HG03469 (cell line): Measurements from ENCODE around the gene LRIG3.
A peak's percentile ranks its signal among the peaks of the same experiment; 100 is the strongest.
"Not testable (repeated sequence)": the region's sequence is repeated elsewhere in the genome, so short reads cannot be mapped to it uniquely, and the experiment has no call there.

ENCODE experiments used
- ATAC-seq: cut with Tn5 transposase; IDR thresholded peaks from one replicate; pipeline ENCODE4 v1.9.1; 2021; ENCODE audit warnings: mild to moderate bottlenecking, moderate library complexity, moderate number of reproducible peaks; ENCODE audit not compliant: unreplicated experiment

LRIG3 gene, protein sequence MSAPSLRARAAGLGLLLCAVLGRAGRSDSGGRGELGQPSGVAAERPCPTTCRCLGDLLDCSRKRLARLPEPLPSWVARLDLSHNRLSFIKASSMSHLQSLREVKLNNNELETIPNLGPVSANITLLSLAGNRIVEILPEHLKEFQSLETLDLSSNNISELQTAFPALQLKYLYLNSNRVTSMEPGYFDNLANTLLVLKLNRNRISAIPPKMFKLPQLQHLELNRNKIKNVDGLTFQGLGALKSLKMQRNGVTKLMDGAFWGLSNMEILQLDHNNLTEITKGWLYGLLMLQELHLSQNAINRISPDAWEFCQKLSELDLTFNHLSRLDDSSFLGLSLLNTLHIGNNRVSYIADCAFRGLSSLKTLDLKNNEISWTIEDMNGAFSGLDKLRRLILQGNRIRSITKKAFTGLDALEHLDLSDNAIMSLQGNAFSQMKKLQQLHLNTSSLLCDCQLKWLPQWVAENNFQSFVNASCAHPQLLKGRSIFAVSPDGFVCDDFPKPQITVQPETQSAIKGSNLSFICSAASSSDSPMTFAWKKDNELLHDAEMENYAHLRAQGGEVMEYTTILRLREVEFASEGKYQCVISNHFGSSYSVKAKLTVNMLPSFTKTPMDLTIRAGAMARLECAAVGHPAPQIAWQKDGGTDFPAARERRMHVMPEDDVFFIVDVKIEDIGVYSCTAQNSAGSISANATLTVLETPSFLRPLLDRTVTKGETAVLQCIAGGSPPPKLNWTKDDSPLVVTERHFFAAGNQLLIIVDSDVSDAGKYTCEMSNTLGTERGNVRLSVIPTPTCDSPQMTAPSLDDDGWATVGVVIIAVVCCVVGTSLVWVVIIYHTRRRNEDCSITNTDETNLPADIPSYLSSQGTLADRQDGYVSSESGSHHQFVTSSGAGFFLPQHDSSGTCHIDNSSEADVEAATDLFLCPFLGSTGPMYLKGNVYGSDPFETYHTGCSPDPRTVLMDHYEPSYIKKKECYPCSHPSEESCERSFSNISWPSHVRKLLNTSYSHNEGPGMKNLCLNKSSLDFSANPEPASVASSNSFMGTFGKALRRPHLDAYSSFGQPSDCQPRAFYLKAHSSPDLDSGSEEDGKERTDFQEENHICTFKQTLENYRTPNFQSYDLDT

DNA sequence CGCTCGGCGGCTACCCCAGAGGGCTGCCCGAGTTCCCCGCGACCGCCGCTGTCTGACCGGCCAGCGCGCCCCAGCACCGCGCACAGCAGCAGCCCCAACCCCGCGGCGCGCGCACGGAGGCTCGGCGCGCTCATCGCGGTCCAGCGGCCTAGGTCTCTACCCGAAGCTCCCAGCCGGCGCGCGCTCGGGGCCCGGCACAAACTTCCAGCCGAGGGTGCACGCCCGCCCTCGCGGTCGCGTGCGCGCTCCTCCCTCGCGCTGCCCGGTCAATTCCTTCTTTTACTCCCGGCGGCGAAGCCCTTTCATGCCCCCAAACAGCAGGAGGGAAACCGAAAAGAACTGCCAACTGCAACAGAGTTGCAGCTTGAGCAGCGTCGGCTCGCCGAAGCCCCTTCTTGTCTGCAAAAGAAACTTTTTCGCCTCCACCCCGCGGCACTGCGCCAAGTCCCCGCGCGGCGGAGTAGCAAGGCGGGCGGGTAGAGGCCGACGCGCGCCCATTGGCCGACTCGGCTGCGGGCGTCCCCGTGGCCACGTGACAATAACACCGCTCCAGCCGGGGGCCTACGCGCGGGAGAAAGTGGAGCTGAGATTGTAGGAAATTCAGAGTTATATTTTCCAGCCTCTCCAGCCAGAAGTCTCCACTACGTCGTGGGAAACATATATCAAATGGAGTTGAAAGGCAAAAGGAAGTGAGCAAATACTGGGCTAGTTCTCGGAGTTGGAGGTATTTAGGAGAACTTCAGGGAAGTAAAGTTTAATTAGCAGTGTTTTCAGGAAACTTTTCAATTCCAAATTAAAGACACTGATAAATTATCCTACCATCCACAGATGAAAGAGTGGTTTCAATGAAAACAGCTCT, at the start of gene LRIG3:
LRIG3 (minus strand) TSS at position 403 of the 859 bp plus-strand sequence; CDS start at position 134, 269 bp downstream.
- ATAC-seq = peak; percentile 66

DNA sequence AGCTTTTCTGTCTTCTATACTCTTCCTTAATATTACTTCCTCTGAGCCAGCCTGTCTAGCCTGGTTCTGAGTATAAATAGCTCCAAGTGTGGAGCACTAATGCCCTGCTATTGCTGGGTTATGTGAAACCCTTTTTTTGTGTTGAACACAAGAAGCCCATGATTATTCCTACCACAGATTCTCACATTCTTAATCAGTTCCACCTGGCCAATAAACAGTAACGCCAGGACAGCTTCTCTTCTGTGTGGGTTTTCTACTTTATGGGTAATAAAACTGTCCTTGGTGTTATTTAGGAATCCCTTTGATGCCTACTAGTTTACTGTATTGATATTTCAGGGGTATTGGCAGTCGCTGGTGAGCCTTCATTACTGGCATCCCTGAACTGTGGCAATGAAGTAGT, 48.9 kb upstream of the LRIG3 start:
- no peak for ATAC-seq

DNA sequence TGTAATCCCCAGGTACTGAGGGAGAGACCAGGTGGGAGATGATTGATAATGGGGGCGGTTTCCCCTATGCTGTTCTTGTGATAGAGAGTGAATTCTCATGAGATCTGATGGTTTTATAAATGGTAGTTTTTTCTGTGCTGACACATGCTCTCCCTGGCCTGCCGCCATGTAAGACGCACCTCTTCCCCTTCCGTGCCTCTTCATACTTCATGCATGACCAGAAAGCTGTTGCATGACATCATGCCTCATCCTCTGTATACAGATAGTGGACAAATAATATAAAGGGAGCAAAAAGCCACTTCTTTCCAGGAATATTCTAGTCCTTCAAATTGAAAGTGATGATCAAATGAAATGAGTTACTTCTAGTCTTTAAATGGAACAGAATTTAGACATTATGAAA, 47.3 kb upstream of the LRIG3 start:
- ATAC-seq = no peak

DNA sequence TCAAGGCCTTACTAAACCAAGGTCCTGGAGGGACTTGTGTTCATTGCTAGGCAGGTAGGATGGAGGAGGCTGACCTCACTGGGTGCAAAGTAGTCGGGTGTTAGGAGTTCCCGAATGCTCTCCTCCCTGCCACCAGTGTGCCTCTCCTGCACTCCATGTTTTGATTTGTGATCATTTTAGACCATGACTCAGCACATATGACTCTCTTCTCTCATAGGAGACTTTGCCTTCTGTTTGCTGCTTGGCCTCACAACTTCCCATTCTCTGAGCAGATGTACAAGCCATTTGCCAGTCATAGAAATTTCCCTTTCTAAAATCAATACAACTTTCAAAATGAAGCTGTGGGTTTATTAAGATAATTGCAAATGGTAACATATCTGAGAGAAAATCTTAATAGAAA, 46.6 kb upstream of the LRIG3 start:
- no peak for ATAC-seq

DNA sequence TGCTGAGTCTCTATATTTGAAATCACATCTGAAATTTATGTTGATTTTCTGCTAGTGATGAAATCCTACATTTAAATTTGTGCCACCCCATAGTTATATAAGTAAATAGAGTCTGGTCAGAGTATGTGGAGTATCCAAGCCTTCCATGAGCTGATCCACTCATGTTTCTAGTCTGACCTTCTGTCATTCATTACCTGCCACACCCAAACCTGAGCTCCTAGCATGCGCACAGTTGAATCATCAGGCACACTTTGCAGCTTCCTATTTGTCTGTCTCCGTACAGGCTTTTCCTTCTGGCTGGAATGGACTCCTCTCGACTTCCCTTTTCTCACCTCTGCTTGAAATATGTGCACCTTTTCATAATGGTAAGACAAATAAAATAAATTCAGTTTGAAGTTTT, 45.3 kb upstream of the LRIG3 start:
- ATAC-seq = no peak

DNA sequence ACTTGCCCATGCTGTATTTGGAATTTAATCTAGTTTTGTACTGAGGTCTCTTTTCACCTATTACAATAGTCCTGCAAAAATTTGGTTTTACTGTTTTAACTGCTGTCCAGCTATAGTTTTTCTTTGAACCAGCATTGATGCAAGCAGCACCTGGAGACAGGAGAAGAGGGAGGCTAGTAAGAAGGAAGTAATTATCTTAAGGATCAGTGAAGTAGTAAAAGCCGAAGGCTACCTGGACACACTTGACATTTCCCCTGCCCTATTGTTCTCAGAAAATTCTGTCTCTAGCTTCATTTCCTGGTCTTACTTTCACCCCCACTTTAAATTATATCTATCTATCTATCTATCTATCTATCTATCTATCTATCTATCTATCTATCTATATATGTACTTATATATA, 43.5 kb upstream of the LRIG3 start:
- ATAC-seq = no peak

DNA sequence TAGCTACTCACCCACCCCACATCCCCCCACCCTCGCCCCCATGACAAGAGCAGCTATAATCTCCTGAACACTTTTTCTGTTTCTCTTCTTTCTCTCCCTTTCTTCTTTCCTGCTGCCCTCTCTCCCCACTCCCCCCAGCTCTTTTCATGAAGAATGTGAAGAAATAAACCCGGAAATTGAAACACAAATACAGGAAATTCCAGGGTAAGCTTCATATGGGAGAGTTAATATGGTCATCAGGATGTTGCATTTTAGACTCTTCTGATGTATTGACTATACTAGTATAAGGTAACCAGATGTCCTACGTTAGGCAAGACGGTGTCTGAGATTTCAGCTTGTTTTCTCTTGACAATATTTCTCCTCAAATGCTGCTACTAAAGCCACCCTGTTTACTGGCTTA, 41.6 kb upstream of the LRIG3 start:
- ATAC-seq = no peak

DNA sequence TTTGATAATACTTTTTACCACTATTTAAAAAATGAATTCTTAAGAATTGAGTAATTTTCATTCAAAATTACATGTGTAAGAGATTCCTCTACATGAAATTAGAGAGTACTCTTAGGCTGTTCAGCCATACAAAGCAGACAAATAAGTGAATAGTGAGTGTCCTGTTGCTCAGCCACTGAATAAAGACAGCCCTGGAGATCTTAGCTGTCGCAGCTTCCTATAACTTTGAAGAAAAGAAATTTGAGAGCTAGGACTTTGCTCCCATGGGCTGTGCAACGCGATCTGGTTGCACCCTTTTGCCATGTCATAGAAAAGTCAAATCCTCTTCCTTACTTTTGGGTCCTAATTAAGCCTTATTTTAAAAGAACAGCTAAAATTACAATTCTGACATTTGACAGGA, 40.9 kb upstream of the LRIG3 start:
- no peak for ATAC-seq

DNA sequence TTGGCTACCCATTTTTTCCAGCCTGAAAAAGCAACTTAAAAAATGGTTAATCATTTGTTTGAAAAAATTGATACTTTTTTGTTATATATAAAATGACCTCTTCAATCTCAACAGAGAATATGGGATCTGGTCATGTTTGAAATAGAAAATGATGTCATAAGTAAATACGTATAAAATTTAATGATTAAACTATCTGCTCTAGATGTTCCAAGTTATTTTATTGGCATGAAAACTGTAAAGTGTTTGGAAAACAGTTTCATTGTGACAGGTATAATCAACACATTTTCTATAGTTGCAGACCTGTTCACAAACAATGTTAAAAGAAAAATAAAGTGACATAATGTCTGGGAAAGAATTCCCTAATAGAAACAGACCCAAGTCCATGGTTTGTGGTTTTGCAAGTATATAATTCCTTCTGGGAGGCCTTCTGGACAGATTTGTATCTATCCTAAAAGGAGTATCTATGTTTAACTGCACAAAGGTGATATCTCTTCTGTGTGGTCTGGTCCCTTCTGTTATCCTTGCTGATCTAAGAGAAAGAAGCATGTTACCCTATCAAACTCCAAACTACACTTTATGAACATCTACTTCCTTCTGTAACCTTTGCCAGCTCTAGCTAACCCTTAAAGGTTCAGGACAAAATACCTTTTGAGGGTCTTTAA, 39.5 kb upstream of the LRIG3 start:
- no peak for ATAC-seq

DNA sequence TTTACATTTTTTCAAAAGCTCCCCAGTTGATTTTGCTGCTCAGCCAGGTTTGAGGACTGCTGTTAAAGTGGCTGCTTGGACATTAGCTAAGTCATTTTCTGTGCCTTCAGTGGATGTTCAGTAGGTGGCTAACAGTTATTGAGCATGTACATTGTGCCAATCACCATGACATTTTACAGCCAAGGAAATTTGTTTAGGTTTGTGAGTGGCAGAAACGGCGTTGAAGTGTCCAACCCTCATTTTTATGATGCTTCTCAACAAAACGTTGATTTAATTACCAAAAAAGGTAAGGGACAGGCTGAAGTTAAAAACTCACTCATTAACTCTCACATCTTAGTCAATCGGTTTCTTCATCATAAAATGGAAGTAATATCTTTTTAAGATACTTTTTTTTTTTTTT, 37.0 kb upstream of the LRIG3 start:
- ATAC-seq = no peak

DNA sequence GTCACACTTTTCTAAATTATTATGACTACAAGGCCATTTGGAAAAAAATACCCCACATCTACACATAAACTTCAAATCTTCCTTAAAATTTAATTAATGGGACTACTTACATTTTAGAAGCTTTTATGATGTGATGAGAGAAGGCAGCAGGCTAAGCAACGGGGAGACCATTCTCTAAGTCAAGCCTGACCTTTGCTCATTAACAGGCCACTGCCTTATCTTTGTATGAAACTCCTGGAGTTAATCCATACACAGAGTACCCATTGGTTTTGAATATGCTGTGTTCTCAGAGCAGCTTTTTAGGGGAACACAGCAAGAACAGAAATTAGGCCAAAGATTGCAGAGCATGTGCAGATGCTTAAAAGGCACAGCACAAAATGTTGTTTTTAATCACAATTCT, 35.5 kb upstream of the LRIG3 start:
- ATAC-seq = no peak

DNA sequence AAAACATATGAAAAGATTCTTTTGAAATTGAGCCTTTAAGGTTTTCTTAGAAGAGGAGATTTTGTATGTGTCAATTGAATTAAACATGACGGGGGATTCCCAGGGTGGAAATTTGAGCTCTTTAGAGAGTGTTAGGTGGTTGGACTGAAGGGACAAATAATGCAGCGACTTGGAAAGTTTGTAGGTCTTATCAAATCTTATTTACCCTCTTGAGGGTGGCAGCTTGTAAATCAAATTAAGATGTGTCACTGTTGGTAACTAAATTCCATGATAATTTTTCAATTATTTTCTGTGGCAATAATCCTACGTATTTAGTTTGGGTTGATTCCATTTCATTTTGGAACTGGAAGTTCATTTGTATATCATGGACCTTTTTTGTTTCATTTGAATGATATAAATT, 33.7 kb upstream of the LRIG3 start:
- no peak for ATAC-seq

DNA sequence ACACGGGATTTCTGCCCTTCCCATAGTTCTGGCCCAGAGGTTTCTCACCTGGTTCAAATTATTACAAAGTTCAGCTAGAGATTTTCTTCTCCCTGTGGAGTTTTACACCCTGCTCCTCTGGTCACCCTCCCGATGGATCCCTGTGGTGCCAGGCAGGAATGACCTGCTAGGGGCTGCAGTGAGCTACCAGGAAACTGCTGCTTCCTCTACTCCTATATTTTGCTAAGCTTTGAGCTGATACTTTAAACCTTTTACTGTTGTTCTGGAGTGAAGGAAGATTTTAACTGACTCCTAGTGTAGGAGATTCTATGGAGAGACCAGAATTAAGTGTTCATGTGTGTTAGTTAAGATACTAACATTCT, 30.4 kb upstream of the LRIG3 start:
- ATAC-seq = no peak

DNA sequence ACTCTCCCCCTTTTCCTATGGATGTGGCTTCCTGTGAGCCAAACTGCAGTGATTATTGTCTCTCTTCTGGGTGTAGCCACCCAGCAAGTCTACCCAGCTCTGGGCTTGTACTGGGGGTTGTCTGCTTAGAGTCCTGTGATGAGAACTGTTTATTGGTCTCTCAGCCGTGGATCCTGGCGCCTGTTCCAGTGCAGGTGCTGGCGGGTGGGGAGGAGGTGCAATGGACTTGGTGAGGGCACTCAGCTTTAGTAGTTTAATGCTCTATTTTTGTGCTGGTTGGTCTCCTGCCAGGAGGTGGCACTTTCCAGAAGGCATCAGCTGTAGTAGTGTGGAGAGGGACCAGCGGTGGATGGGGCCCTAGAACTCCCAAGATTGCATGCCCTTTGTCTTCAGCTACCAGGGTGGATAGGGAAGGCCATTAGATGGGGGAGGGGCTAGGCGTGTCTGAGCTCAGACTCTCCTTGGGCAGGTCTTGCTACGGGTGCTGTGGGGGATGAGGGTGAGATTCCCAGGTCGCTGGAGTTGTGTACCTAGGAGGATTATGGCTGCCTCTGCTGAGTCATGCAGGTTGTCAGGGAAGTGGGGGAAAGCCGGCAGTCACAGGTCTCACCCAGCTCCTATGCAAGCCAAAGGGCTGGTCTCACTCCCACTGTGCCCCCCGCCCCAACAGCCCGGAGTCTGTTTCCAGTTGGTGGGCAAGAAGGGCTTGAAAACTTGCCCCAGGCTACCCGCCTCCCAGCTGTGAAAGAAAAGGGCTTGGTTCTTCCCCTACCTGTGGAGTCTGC, 29.8 kb upstream of the LRIG3 start:
- not testable (repeated sequence) for ATAC-seq

DNA sequence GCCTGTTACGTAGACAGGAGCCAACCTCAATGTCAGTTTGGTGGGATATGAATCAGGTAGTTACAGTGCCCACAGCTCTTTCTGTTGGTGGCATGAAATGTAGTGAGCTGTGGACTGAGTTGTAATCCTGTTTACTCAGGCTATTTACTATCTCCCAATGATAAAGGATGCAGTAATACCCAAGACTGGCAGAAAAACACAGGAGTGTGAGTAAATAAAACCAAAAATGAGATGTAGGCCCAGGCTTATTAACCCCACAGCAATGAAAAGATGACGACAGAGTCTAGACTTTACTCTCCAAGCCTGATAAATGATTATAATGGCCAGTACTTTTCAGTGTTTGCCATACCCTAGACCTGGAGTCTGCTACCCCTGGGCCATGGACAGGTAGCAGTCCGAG, 22.8 kb upstream of the LRIG3 start:
- ATAC-seq = no peak

DNA sequence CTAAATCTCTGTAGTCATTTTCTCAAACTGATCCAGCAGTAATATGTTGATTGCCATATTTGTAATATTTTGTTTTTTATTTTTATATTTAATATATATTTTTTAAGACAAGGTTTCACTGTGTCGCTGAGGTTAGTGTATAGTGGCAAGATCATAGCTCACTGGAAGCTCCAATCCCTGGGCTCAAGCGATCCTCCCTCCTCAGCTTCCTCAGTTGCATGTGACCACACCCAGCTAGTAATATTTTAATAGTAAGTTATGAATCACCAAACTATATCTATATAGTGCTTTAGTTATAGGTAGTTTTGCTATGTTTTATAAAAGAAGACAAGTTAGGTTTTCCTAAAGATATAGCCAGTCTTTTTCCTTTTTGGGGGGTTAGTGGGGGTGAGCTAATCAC, 22.0 kb upstream of the LRIG3 start:
- ATAC-seq = no peak

DNA sequence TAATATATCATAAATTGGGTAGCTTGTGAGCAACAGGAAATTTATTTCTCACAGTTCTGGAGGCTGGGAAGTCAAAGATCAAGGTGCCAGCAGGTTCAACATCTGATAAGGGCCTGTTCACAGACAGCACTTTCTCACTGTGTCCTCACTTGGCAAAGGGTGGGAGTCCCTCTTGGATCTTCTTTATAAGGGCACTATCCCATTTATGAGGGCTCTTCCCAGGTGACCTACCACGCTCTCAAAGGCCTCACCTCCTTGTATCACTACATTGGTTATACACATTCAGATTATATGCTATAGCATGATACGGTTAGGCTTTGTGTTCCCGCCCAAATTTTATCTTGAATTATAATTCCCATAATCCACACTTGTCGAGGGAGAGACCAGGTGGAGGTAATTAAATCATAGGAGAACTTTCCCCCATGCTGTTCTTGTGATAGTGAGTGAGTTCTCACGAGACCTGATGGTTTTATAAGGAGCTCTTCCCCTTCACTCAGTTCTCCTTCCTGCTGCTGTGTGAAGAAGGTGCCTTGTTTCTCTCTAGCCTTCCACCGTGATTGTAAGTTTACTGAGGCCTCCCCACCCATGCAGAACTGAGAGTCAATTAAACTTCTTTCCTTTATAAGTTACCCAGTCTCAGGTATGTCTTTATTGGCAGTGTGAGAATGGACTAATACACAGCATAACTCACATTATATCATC, 19.2 kb upstream of the LRIG3 start:
- no peak for ATAC-seq

DNA sequence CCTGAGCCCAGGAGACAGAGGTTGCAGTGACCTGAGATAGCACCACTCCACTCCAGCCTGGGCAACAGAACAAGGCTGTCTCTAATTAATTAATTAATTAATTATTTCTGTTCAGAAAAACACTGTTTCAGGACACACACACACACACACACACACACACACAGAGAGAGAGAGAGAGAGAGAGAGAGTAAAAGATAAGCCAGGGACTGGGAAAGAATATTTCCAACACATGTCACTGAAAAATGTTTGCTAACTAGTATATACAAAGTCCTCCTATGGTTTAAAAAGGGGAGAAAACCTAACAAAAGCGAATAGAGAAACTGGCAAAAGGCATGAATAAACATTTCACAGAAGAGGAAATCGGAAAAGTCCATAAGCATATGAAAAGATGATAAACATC, 18.1 kb upstream of the LRIG3 start:
- ATAC-seq = no peak

DNA sequence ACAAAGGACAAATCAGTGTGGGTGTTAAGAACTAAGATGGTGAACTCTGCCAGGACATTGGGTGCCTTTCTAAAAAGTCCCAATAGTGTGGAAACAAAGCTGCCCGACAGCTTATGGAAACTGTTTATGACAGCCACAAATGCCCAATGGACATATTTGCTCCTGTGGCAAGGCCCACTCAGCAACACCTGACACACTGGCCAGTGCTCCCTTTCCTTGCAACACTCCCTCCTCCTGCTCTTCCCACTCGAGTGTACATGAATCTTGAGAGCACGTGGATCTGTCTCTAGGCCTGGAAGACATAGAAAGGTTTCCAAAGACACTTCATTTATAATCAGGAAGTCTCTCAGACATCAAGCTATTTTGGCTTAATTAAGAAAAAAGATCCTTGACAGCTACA, 14.2 kb upstream of the LRIG3 start:
- ATAC-seq = no peak
